Dedifferentiated amniotic fluid mesenchymal stem cell (primary cell): ENCODE measurements around the gene HIF3A.

Experiments
- DNase-seq: peaks from one replicate; pipeline ENCODE4 v3.0.0-alpha.2; 2016; ENCODE audit errors: extremely low spot score

HIF3A gene

DNA sequence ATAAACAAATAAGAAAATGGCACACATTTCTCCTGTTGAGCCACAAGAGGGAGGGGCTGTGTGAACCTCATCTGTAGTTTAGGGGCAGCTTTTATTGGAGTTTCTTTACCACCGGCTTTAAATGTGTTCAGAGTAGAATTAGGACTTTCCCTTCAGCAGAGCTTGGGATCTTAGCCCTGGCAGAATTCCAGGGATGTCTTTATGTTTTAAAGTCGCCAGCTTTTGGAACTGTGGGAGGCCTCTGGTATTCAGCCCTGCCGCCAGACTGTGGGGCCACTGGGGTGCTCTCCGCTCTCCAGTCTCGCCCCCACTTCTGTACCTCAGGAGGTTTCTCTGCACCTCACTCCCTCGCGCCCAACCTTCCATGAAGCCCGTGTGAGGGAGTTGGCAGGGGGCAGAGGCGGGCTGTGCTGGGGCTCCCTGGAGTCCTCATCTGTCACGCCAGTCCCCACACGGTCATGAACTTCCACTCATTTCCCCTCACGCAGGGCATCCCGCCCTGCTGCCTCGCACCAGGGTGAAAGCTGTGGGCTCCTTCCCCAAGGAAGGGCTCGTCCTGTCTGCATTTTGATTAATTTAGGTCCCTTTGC, 85.0 kb downstream of the HIF3A start:
- DNase-seq = no peak

- DNase-seq = no peak
Observed at GRCh38 chr19:46383171-46383815, 86.5 kb downstream of the HIF3A start.

GRCh38 chr19:46383846-46384245, 87.0 kb downstream of the HIF3A start:
- no peak for DNase-seq

DNA sequence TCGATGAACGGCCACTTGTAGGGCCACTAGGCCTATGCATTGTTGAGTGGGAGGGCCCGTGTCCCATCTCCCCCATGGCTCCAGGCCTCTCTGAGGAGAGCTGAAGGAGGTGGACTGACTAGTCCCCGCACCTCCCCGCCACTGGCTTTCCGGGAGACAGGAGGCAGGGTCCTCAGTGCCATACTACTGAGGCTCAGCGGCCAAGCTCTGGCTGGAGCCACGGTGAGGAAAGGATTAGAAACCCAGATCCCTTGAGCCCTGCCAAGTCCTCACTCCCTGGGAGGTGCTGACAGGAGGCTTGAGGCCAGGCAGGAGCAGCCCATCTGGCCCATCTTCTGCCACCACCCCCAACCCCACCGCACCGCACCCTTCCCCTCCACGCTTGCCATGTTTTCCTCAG, 87.6 kb downstream of the HIF3A start:
- no peak for DNase-seq

- no peak for DNase-seq
Observed at GRCh38 chr19:46385636-46386035, 88.8 kb downstream of the HIF3A start.

GRCh38 chr19:46386151-46386550, 89.3 kb downstream of the HIF3A start:
- no peak for DNase-seq

DNA sequence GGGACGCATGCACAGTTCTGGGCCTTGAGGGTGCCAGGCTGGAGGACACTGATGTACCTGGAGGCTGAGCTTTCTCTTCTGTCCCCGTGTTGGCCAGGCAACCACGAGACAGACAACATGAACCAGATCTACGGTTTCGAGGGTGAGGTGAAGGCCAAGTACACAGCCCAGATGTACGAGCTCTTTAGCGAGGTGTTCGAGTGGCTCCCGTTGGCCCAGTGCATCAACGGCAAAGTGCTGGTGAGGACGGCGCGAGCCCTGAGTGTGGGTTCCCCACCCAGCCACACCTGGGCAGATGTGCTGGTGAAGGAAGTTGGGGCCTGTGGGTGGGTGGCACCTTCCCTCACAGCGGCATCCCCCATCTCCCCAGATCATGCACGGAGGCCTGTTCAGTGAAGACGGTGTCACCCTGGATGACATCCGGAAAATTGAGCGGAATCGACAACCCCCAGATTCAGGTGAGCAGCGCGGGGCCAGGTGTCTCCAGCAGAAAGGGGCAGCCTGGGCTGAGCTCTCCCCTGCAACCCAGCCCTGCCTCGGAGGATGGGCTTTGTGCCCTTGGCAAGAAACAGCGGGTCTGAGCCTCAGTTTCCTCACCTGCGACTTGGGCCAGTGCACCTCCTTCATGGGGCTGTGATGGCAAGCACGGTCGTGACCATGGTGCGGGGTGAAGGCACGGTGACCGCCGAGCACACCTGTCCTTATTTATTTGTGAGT, 90.3 kb downstream of the HIF3A start:
- DNase-seq = no peak

DNA sequence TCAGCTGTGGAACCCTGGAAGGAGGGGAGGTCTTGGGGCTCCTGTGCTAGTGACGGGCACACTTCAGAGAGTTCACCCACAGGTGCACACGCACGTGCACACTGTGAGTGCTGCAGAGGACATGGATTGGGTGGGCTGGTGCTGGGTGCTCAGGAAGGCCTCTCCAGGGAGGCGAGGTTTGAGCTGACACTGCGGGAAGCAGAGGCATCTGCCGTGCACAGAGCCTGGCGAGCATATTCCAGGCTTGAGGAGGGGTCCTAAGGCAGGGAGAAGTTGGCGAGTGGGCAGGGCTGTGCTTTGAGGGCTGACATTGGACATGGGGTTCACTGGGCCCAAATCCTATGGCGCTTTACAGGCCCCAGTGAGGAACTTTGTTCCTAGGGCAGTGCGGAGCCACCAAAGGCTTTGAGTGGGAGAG, 90.9 kb downstream of the HIF3A start:
- DNase-seq = no peak

GRCh38 chr19:46388311-46389095, 91.7 kb downstream of the HIF3A start:
- no peak for DNase-seq

DNA sequence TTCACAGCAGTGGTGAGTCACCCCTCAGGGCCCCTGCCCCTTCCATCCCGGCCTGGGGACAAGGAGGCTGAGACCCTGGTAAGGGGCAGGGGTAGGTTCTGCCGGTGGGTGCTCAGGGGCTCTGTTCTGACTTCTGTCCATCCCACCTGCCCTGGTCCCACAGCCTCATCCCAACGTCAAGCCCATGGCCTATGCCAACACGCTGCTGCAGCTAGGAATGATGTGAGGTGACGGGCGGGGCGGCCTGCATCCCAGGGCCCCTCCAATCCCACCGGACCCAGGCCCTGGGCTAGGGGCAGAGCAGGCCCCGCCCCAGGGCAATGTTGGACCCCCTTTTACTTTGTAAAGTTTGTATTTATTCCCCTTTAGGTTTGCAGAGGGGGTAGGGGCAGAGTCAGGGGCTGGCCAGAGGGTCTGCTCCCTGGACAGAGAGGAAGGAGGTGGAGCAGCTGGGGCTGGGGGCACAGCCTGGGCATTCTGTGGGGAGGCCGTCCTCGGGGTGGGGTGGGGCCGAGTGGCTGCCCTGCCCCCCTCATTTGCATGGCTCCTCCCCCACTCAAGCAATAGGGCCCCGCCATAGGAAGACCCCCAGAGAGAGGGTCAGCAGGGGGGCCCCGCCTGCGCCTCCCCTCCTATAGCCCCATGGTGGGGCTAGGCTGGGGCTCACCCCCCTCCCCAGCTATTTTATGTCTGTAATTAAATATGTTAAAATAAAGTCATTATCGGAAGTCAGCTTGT, 93.4 kb downstream of the HIF3A start:
- DNase-seq = no peak

- no peak for DNase-seq
Observed at GRCh38 chr19:46390866-46391265, 94.0 kb downstream of the HIF3A start.

- DNase-seq = no peak
Observed at GRCh38 chr19:46391296-46392251, 94.7 kb downstream of the HIF3A start.

GRCh38 chr19:46392252-46392801, 95.5 kb downstream of the HIF3A start:
- peak; percentile 23 for DNase-seq

DNA sequence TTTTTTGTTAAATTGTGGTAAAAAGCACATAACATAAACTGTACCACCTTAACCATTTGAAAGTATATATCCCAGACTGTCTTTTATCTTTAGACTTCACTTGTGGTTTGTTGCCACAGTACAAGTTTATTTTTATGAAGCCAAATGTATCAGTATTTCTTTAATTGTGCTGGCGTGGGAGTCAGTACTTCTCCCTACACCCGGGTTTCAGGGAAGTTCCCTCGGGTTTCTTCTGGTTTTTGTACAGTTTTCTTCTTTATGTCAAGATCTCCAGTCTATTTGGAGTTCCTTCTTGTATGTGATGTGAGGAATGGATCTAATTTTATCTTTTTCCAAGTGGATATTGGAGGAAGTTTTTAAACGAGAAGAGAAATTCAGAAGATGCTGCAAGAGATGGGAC, 96.0 kb downstream of the HIF3A start:
- DNase-seq = no peak
